ENCODE results near the gene DYNLRB2.

- no peak for TF ChIP-seq CTCF (IDR thresholded peaks at IDR 0.05)
- TF ChIP-seq POLR2A (IDR thresholded peaks at IDR 0.05) = no peak
Measured at GRCh38 chr16:80592273-80592672, 51.5 kb downstream of the DYNLRB2 start.
